Ovary (tissue), 9 donors: ENCODE measurements around the gene P2RX6. TPM values are rescaled to one million over a fixed set of nuclear protein-coding genes. Genes with fewer than 3 reads are reported as not detected.

Experiments used
- DNase-seq, 5 donors: peaks; one replicate each; pipeline ENCODE4 v3.0.0-alpha.2; 2019 to 2020
- H3K27ac ChIP-seq, 2 donors: fragments of 200-600 bp; one replicate each; pipeline versions ENCODE4 v1.5.1 to v1.8.0; 2019 to 2022
- H3K27me3 ChIP-seq: fragments of 200-600 bp; one replicate; pipeline ENCODE4 v1.8.0; 2022
- H3K36me3 ChIP-seq: fragments of 200-600 bp; sonication (generic); one replicate; pipeline ENCODE4 v1.5.1; 2019
- H3K4me1 ChIP-seq: one replicate; pipeline ENCODE4 v1.8.1; 2013; ENCODE audit warnings: mild to moderate bottlenecking, moderate library complexity; ENCODE audit not compliant: insufficient read depth
- H3K4me3 ChIP-seq: fragments of 200-600 bp; sonication (generic); one replicate; pipeline ENCODE4 v1.5.1; 2017
- H3K9me3 ChIP-seq, 2 donors: fragments of 200-600 bp in 1 of 2; sonication (generic) in 1 of 2; one replicate each; pipeline versions ENCODE4 v1.5.1 to v1.8.1; 2013 to 2019; ENCODE audit warnings: mild to moderate bottlenecking in 1 of 2, moderate library complexity in 1 of 2
- EP300 ChIP-seq: sonication (generic); formaldehyde crosslinking; IDR thresholded peaks from one replicate; pipeline ENCODE4 v1.6.1; 2017; ENCODE audit warnings: antibody characterized with exemption
- POLR2A ChIP-seq: fragments of 450-650 bp; IDR thresholded peaks from one replicate; pipeline ENCODE4 v1.6.1; 2017; ENCODE audit warnings: antibody characterized with exemption, mild to moderate bottlenecking, moderate library complexity
- whole genome bisulfite sequencing, 3 donors: extraction: QIAGEN DNeasy Blood & Tissue Kit in 1 of 3; methylation state at CpG; one replicate each; pipeline versions ENCODE4 v1.1.5 to v1.1.7; 2013 to 2017; 5-methylcytosine and 5-hydroxymethylcytosine counted together
- intact Hi-C, 4 donors: fragments of 100-400 bp; cut with DNase I; formaldehyde crosslinking; loops; one replicate each; pipeline versions ENCODE4 v1.11.0 to v1.15.1; 2022 to 2023
- polyA plus RNA-seq, 2 donors: library from polyadenylated mRNA; stranded (reverse); fragments of 200-250 nt in 1 of 2; fragments of 350-450 nt in 1 of 2; fragmentation: Illumina TruSeq in 1 of 2; extraction: RNeasy Lipid Tissue Mini Kit (QIAGEN cat#74804) in 1 of 2; gene quantifications; one replicate each; pipeline ENCODE4 v1.2.3, GENCODE V29; 2013 to 2014
- total RNA-seq, 7 donors: library from RNA; depleted of rRNA in 2 of 7; stranded (reverse); fragments of >200 nt in 2 of 7; fragmentation: NEBNext Ultra II Directional in 3 of 7; extraction: Animal tissue kit (Norgen Biotek cat#: 25700) in 3 of 7; gene quantifications; one replicate each; pipeline versions ENCODE4 v1.1.0 to v1.2.4, GENCODE V29; 2016 to 2023
- TF ChIP-seq, protein P1 (sequence below), 3 donors: fragments of 450-650 bp in 2 of 3; fragments of 200-600 bp in 1 of 3; IDR thresholded peaks; one replicate each; pipeline versions ENCODE4 v1.5.1 to v1.8.0; 2016 to 2022; ENCODE audit warnings: antibody characterized with exemption in 3 of 3, mild to moderate bottlenecking in 1 of 3
- donor health status: DM: no; HTN: no; CAD: no; lungs with moderate emphysema.
- donor health status: DM: no; HTN: no; CAD: no.
- donor health status: Bipolar disorder and iron deficiency.
- donor health status: DM: yes; HTN: yes; CAD: no.
- donor health status: DM: no; HTN: no; CAD: no.
- donor health status: DM: yes; HTN: yes; CAD: no.

Gene P2RX6
- total and polyA plus RNA-seq, 9 donors, result 0.47 to 1.6 (median 1.0) TPM

DNA sequence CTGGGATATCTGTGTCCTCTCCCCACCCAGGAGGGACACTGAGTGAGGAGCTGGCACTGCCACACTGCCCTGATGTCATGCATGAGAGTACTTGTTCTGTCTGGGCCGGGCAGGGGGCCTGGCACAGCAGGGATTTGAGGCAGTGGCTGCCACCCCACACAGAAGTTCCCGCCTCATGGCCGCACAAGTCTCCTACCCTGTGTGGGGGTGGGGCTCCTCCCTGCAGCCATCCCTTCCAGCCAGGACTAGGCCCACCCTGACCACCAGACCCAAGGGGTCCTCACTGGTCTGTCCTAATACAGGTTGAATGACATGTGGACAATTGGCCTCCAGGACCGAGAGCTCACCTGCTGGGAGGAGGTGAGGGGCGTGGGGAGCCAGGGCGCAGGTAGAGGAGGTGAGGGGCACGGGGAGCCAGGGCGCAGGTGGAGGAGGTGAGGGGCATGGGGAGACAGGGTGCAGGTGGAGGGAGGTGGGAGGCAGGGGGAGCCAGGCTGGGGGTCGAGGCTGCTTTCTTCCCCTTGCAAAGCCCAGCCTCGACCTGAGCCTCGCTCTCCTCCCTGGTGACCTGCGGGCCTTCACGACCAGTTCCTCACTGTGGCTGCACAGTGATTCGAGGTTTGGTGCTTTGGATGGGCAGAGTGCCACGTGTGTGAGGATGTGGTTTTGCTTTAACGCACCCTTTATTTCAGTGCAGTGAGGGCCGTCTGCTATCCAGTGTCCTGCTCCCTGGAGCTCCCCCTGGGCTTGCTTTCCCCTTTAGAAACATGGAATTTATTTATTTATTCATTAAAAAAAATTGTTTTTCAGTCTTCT, 25.4 kb upstream of the P2RX6 start:
- H3K27ac ChIP-seq, result peak overlapping the region in 1 of 2 donors; percentile 62
- H3K36me3 ChIP-seq, result no peaks in the 10 kb centered on the region
- 42 to 48% (median 42%) methylated on average over 17 of the region's 17 CpGs for WGBS, 3 donors
- no peaks in the 10 kb centered on the region for H3K9me3 ChIP-seq
- no peak overlapping the region for H3K4me3 ChIP-seq
- DNase-seq, result peak in 1 of 5 donors; percentile 60
- peaks cover 12% of the 10 kb centered on the region for H3K4me1 ChIP-seq
- intact Hi-C loops, result no loop called here
- no peaks in the 10 kb centered on the region for H3K27me3 ChIP-seq
- TF ChIP-seq, protein P1, sequence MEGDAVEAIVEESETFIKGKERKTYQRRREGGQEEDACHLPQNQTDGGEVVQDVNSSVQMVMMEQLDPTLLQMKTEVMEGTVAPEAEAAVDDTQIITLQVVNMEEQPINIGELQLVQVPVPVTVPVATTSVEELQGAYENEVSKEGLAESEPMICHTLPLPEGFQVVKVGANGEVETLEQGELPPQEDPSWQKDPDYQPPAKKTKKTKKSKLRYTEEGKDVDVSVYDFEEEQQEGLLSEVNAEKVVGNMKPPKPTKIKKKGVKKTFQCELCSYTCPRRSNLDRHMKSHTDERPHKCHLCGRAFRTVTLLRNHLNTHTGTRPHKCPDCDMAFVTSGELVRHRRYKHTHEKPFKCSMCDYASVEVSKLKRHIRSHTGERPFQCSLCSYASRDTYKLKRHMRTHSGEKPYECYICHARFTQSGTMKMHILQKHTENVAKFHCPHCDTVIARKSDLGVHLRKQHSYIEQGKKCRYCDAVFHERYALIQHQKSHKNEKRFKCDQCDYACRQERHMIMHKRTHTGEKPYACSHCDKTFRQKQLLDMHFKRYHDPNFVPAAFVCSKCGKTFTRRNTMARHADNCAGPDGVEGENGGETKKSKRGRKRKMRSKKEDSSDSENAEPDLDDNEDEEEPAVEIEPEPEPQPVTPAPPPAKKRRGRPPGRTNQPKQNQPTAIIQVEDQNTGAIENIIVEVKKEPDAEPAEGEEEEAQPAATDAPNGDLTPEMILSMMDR (IDR thresholded peaks at IDR 0.05), result no peak
- no peak for TF ChIP-seq EP300
- TF ChIP-seq POLR2A, result no peak

DNA sequence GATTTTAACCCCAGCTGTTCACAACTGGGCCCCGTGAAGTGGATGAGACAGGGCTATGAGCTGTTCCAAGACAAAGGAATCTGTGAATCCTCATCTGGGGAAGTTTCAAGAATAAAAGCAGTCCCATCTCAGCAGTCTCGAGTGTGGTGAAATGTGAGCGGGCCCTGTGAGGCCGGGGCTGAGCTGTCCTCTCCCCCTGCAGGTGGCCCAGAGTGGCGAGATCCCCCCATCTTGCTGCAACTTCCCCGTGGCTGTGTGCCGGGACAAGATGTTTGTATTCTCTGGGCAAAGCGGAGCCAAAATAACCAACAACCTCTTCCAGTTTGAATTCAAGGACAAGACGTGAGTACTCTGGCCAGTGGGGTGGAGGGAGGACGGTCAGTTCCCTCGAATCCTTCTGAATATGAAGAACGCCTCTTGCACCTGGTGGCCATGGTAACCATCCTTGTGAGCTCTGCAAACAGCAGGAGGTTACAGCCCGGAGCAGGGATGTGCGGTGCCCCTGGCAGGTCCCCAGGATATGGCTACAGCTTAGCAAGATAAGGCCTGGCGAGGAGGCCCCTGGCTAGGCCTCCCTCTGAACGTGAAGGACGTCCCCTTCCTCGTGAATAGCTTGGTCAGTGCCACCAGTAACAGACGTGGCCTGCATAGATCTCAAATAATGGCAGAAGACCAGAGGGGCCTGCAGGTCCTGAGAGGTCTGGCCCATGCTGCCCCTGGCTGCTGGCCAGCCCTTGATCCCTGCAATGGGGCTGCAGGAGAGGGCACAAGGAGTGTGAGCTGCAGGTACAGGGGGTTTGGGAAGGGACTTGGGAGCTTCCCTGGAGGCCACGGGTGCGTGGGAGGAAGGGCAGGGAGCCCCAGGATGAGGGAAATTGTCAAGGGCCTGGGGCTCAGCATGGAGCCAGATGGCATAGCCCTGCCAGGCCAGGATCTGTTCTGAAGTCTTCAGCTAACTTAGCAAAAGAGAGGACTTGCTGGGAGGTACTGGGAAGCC, 24.5 kb upstream of the P2RX6 start:
- Histone ChIP-seq H3K9me3 (no peaks in the 10 kb centered on the region), H3K4me1 (peaks cover 12% of the 10 kb centered on the region), H3K4me3 (no peak overlapping the region), H3K36me3 (no peaks in the 10 kb centered on the region), H3K27ac (peak overlapping the region in 1 of 2 donors; percentile 62), H3K27me3 (no peaks in the 10 kb centered on the region)
- WGBS, 3 donors, result 21 to 65% (median 39%) methylated on average over 19 to 21 of the region's 21 CpGs
- TF ChIP-seq EP300, result no peak
- TF ChIP-seq, protein P1 (IDR thresholded peaks at IDR 0.05), result no peak
- TF ChIP-seq POLR2A, result no peak
- DNase-seq, result peak in 1 of 5 donors; percentile 57
- intact Hi-C loops, result no loop called here

DNA sequence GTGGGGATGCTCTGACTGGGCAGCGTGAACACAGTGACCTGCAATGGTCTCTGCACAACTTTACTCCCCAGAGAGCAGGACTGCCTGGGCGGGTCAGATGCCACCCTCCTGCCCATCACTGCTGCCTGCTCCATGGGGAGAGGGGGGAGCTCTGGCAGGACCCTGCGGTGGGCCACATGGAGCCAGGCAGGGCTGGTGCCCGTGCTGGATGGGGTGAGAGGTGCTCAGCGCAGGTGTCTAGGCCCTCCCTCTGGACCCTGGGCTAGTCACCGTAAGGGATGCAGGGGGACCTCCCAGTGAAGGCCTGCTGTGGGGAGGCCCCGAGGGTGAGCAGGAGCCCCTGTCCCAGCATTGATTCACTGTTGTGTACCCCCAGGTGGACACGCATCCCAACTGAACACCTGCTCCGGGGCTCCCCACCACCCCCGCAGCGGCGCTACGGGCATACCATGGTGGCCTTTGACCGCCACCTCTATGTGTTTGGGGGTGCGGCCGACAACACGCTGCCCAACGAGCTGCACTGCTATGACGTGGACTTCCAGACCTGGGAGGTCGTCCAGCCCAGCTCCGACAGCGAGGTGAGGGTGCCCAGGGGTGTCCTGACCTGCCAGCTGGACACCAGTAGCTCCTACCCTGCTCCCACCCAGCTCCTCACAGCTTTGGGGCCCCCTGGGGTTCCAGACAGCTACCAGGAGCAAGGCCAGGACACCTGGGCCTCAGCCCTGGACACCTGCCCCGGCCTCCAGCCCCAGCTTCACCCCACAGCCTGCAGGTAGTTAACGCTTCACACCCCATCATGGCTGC, 23.5 kb upstream of the P2RX6 start:
- H3K36me3 ChIP-seq, result no peaks in the 10 kb centered on the region
- WGBS, 3 donors, result 86 to 93% (median 90%) methylated on average over 15 to 24 of the region's 24 CpGs
- intact Hi-C loops, result no loop called here

More for the DNA sequence above, 23.5 kb upstream of the P2RX6 start:
- H3K27ac ChIP-seq, result peak overlapping the region in 1 of 2 donors; percentile 62
- TF ChIP-seq EP300, result no peak
- TF ChIP-seq, protein P1 (IDR thresholded peaks at IDR 0.05), result no peak
- no peak for TF ChIP-seq POLR2A
- DNase-seq, result peak in 1 of 5 donors; percentile 42
- H3K4me3 ChIP-seq, result no peak overlapping the region
- no peaks in the 10 kb centered on the region for H3K9me3 ChIP-seq
- peaks cover 12% of the 10 kb centered on the region for H3K4me1 ChIP-seq
- no peaks in the 10 kb centered on the region for H3K27me3 ChIP-seq
